Measurements from ENCODE around the gene CUX1. TPM values are rescaled to one million over a fixed set of nuclear protein-coding genes. Genes with fewer than 3 reads are reported as not detected.

The CUX1 gene
- total and polyA plus RNA-seq, 2 of the 13 experiments (the other 11 are each of a cell fraction or from before 2014, with no cell fraction given), result 13.7 to 14.9 TPM

GRCh38 chr7:102149416-102149815, 332.0 kb downstream of the CUX1 start (continued):
- TF ChIP-seq NR2F6 (IDR thresholded peaks at IDR 0.05) (no peak), NR2F6 (CRISPR knock-in tag; IDR thresholded peaks at IDR 0.05) (no peak), ZNF619 (CRISPR knock-in tag; IDR thresholded peaks at IDR 0.05) (no peak), ATF4 (CRISPR knock-in tag; IDR thresholded peaks at IDR 0.05) (no peak), IKZF4 (CRISPR knock-in tag; IDR thresholded peaks at IDR 0.05; ENCODE audit: borderline replicate concordance, low read depth, not compliant biosample characterization) (no peak), PCBP1 (IDR thresholded peaks at IDR 0.05; ENCODE audit: borderline replicate concordance, low read depth, low read length) (no peak), ZNF274 (CRISPR knock-in tag; IDR thresholded peaks at IDR 0.05) (no peak), MAZ (IDR thresholded peaks at IDR 0.05; ENCODE audit: borderline replicate concordance, low read depth, low read length) (no peak), MAZ (CRISPR knock-in tag; IDR thresholded peaks at IDR 0.05; ENCODE audit: low read depth) (no peak)

DNA sequence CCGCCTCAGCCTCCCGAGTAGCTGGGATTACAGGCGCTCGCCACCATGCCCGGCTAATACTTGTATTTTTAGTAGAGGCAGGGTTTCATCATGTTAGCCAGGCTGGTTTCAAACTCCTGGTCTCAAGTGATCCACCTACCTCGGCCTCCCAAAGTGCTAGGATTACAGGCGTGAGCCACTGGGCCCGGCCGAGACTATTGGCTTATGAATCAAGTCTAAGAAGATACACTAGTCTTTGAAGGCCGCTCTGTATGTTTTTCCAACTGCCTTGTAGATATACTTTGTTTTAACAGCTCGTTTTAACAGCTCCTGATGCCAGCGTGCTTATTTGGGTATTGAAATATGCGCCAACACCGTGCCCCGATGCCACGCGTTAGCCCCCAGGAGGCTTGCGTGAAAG, 332.8 kb downstream of the CUX1 start:
- FAIRE-seq (no peak), DNase-seq (ENCODE audit: low spot score) (no peak), ATAC-seq (no peak)
- ChIA-PET CTCF (ENCODE audit: low intra/inter-chr PET ratio, low total read pairs) (no interaction called here), POLR2A (no interaction called here)
- H3K27me3 ChIP-seq (ENCODE audit: control insufficient read depth in 1 of 2, insufficient read depth in 2 of 2, low read length in 2 of 2), result no peaks in the 10 kb centered on the region
- intact Hi-C loops (cut with micrococcal nuclease; ENCODE audit: unreplicated experiment), result loop anchor here (10.0 kb wide), 1 partner anchor 85 kb away; no protein-coding TSS in a partner anchor
- H3K79me2 ChIP-seq (ENCODE audit: insufficient read depth, low read length), result no peaks in the 10 kb centered on the region
- H3K4me1 ChIP-seq (ENCODE audit: insufficient read depth, low read length), result peaks cover 43% of the 10 kb centered on the region
- no peak overlapping the region for H3K4me3 ChIP-seq (replicated peaks in 1 of 3; ENCODE audit: insufficient read depth in 1 of 3, low read depth in 2 of 3, low read length in 3 of 3)
- H4K20me1 ChIP-seq (ENCODE audit: insufficient read depth, low read length), result no peaks in the 10 kb centered on the region
- H3K9ac ChIP-seq (ENCODE audit: insufficient read depth, low read depth, low read length), result no peak overlapping the region
- no peak overlapping the region for H3K4me2 ChIP-seq (ENCODE audit: low read depth, low read length)
- no peak for TF ChIP-seq ZNF326 (CRISPR knock-in tag; IDR thresholded peaks at IDR 0.05; ENCODE audit: borderline replicate concordance)
- TF ChIP-seq ZKSCAN1 (IDR thresholded peaks at IDR 0.05; ENCODE audit: low read length), result no peak
- TF ChIP-seq NKX3-1 (CRISPR knock-in tag; IDR thresholded peaks at IDR 0.05), result no peak
- no peak for TF ChIP-seq TOPORS (CRISPR knock-in tag; IDR thresholded peaks at IDR 0.05)
- WGBS (ENCODE audit: low lambda C conversion rate), result 98% methylated on average over 18 of the region's 18 CpGs
- in situ Hi-C loops (cut with HindIII; ENCODE audit: extremely low pct_ligation_motif_present, low pct_unique_long_range_greater_than_20kb), result no loop called here
- no TSS peak for BruUV-seq (replicated peaks)
- no peak overlapping the region for H2AFZ ChIP-seq (ENCODE audit: low read length)
- H3K36me3 ChIP-seq (replicated peaks in 1 of 2; ENCODE audit: control insufficient read depth in 1 of 2, insufficient read depth in 2 of 2, low read length in 2 of 2), result 0 out of 5 replicates have a peak, but pooled peaks cover 0 to 9% of the 10 kb centered on the region in 2 experiments
- H3K9me3 ChIP-seq (ENCODE audit: low read length), result no peaks in the 10 kb centered on the region
- H3K27ac ChIP-seq (ENCODE audit: extremely low read length, insufficient read depth, low read length), result no peak overlapping the region
